ENCODE data around the gene TUBA4B.

Gene TUBA4B

DNA sequence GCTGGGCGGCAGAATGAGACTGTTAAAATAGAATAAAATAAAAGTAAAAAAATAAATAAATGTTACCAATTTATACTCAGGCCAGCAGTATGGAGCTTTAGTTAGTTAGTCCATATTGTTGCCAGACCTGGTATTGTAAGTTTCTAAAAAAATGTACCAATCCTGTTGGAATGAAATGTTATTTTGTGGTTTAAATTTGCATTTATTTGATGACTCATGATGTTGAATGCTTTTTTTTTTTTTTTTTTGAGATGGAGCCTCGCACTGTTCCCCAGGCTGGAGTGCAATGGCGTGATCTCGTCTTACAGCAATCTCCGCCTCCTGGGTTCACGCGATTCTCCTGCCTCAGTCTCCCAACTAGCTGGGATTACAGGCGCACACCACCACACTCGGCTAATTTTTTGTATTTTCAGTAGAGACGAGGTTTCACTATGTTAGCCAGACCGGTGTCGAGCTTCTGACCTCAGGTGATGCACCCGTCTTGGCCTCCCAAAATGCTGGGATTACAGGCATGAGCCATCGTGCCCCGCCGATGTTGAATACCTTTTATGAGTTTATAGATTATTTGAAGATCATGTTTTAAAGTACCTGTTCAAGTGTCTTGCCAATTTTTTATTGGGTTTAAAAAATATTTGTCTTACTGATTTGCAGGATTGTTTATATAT, 61.9 kb downstream of the TUBA4B start:
- no peak for DNase-seq (ENCODE audit: low read depth in 2 of 2)

Data from stimulated activated CD8-positive, alpha-beta memory T cell treated with anti-CD3 and anti-CD28 coated beads, Interleukin-15, amount 100 ng/mL, for 4 hours (primary cell).